ENCODE data around the gene ANKS1A. TPM values are rescaled to one million over a fixed set of nuclear protein-coding genes. Genes with fewer than 3 reads are reported as not detected.

Gene ANKS1A
- total RNA-seq, 1 donor = 7.2 TPM

- Histone ChIP-seq H3K9me3 (ENCODE audit: low read depth, low read length) (no peaks in the 10 kb centered on the region), H3K4me3 (ENCODE audit: insufficient read depth, low read length) (no peak overlapping the region), H3K36me3 (ENCODE audit: insufficient read depth, low read length) (peaks cover 5% of the 10 kb centered on the region), H4K20me1 (ENCODE audit: insufficient read depth, low read length) (no peaks in the 10 kb centered on the region), H3K27ac (ENCODE audit: low read depth, low read length) (no peak overlapping the region), H3K27me3 (ENCODE audit: insufficient read depth, low read length) (no peaks in the 10 kb centered on the region), H2AFZ (ENCODE audit: low read length) (peak overlapping the region; percentile 36), H3K4me1 (ENCODE audit: insufficient read depth, low read length) (peaks cover 48% of the 10 kb centered on the region), H3K4me2 (ENCODE audit: insufficient read depth, low read length) (peak overlapping the region; percentile 65), H3K79me2 (ENCODE audit: insufficient read depth, low read length) (no peaks in the 10 kb centered on the region)
- TF ChIP-seq CTCF (IDR thresholded peaks at IDR 0.05; ENCODE audit: extremely low read depth, low read depth, low read length) = no peak
- DNase-seq (ENCODE audit: insufficient read length, low spot score, missing footprints) = peak; percentile 91
Observed at GRCh38 chr6:35049900-35050756, 161.1 kb downstream of the ANKS1A start.

DNA sequence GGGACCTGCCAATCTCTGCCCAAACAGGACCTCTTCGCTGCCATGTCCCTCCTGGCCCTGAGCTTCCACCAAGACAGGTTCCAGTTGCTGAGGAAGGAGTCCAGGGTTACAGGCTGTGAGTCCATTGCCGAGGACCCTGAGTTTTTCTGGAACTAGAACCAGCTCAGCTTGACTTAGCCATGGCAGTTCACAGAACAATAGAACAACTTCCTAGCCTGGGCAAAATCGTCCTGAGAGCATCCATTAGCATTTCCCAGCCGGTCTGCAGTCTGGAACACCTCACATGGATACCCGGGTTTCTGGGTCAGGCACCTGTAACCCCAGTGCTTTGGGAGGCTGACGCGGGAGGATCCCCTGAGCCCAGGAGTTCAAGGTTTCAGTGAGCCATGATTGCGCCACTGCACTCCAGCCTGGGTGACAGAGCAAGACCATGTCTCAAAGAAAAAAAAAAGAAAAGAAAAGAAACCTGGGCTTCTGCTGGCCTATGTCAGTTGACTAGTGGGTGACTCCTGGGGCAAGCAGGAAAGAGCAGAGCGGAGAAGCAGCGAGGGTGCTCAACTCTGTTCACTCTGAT lies 161.8 kb downstream of the ANKS1A start:
- H3K79me2 ChIP-seq (ENCODE audit: insufficient read depth, low read length) = no peaks in the 10 kb centered on the region
- H3K9me3 ChIP-seq (ENCODE audit: low read depth, low read length) = no peaks in the 10 kb centered on the region
- no peak for DNase-seq (ENCODE audit: insufficient read length, low spot score, missing footprints)
- no peak overlapping the region for H3K4me3 ChIP-seq (ENCODE audit: insufficient read depth, low read length)
- no peak overlapping the region for H2AFZ ChIP-seq (ENCODE audit: low read length)
- H3K4me2 ChIP-seq (ENCODE audit: insufficient read depth, low read length) = no peak overlapping the region
- H3K4me1 ChIP-seq (ENCODE audit: insufficient read depth, low read length) = peaks cover 48% of the 10 kb centered on the region
- no peaks in the 10 kb centered on the region for H3K27me3 ChIP-seq (ENCODE audit: insufficient read depth, low read length)
- TF ChIP-seq CTCF (IDR thresholded peaks at IDR 0.05; ENCODE audit: extremely low read depth, low read depth, low read length) = no peak
- no peaks in the 10 kb centered on the region for H4K20me1 ChIP-seq (ENCODE audit: insufficient read depth, low read length)
- peaks cover 5% of the 10 kb centered on the region for H3K36me3 ChIP-seq (ENCODE audit: insufficient read depth, low read length)
- H3K27ac ChIP-seq (ENCODE audit: low read depth, low read length) = no peak overlapping the region

DNA sequence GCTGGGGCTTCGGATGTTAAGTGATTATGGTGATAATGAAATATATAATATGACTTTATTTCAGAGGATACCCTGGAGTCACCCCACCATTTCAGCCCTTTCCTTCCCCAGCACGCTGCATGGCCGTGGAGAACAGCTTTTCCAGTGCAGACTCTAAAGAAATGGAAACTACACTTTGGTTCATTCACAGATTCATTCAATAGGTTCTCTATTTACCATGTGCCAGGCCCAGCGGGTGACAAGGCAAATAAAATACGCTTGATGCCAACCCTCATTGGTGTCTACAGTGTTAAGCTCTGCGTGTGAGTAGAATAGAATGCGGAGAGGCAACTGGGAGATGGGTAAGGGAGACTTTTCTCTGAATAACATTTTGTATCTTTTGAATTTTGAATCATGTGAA lies 162.3 kb downstream of the ANKS1A start:
- Histone ChIP-seq H3K4me3 (ENCODE audit: insufficient read depth, low read length) (no peak overlapping the region), H3K27ac (ENCODE audit: low read depth, low read length) (no peak overlapping the region), H2AFZ (ENCODE audit: low read length) (no peak overlapping the region), H3K9me3 (ENCODE audit: low read depth, low read length) (no peaks in the 10 kb centered on the region), H3K4me1 (ENCODE audit: insufficient read depth, low read length) (peaks cover 48% of the 10 kb centered on the region), H3K27me3 (ENCODE audit: insufficient read depth, low read length) (no peaks in the 10 kb centered on the region), H3K79me2 (ENCODE audit: insufficient read depth, low read length) (no peaks in the 10 kb centered on the region), H4K20me1 (ENCODE audit: insufficient read depth, low read length) (no peaks in the 10 kb centered on the region), H3K36me3 (ENCODE audit: insufficient read depth, low read length) (peaks cover 5% of the 10 kb centered on the region), H3K4me2 (ENCODE audit: insufficient read depth, low read length) (no peak overlapping the region)
- TF ChIP-seq CTCF (IDR thresholded peaks at IDR 0.05; ENCODE audit: extremely low read depth, low read depth, low read length) = no peak
- DNase-seq (ENCODE audit: insufficient read length, low spot score, missing footprints) = no peak

DNA sequence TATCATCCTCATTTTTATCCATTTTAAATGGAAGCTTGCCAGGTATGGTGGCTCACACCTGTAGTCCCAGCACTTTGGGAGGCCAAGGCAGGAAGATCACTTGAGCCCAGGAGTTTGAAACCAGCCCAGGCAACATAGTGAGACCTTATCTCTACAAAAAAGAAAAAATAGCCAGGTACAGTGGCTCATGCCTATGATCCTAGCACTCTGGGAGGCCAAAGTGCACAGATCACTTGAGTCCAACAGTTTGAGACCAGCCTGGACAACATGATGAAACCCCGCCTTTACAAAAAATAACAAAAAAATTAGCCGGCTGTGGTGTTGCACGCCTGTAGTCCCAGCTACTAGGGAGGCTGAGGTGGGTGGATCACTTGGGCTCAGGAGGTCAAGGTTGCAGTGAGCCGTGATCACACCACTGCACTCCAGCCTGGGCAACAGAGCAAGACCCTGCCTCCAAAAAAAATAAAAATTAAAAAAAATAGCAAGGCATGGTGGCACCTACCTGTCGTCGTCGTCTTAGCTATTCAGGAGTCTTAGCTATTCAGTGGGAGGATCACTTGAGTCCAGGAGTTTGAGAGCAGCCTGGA lies 163.0 kb downstream of the ANKS1A start:
- Histone ChIP-seq H3K4me1 (ENCODE audit: insufficient read depth, low read length) (peaks cover 42% of the 10 kb centered on the region), H4K20me1 (ENCODE audit: insufficient read depth, low read length) (no peaks in the 10 kb centered on the region), H2AFZ (ENCODE audit: low read length) (no peak overlapping the region), H3K9me3 (ENCODE audit: low read depth, low read length) (no peaks in the 10 kb centered on the region), H3K79me2 (ENCODE audit: insufficient read depth, low read length) (no peaks in the 10 kb centered on the region), H3K4me2 (ENCODE audit: insufficient read depth, low read length) (no peak overlapping the region), H3K27me3 (ENCODE audit: insufficient read depth, low read length) (no peaks in the 10 kb centered on the region), H3K4me3 (ENCODE audit: insufficient read depth, low read length) (no peak overlapping the region), H3K36me3 (ENCODE audit: insufficient read depth, low read length) (peaks cover 5% of the 10 kb centered on the region), H3K27ac (ENCODE audit: low read depth, low read length) (no peak overlapping the region)
- TF ChIP-seq CTCF (IDR thresholded peaks at IDR 0.05; ENCODE audit: extremely low read depth, low read depth, low read length) = no peak
- DNase-seq (ENCODE audit: insufficient read length, low spot score, missing footprints) = no peak

Data from osteoblast (primary cell).